GM19099 (cell line): ENCODE data around the gene PHACTR2.

Source experiments
- POLR2A ChIP-seq: IDR thresholded peaks from 3 replicates; pipeline ENCODE4 v1.6.1; 2011; ENCODE audit warnings: low read depth; ENCODE audit not compliant: insufficient read length; ENCODE audit errors: extremely low read depth

PHACTR2 gene

DNA sequence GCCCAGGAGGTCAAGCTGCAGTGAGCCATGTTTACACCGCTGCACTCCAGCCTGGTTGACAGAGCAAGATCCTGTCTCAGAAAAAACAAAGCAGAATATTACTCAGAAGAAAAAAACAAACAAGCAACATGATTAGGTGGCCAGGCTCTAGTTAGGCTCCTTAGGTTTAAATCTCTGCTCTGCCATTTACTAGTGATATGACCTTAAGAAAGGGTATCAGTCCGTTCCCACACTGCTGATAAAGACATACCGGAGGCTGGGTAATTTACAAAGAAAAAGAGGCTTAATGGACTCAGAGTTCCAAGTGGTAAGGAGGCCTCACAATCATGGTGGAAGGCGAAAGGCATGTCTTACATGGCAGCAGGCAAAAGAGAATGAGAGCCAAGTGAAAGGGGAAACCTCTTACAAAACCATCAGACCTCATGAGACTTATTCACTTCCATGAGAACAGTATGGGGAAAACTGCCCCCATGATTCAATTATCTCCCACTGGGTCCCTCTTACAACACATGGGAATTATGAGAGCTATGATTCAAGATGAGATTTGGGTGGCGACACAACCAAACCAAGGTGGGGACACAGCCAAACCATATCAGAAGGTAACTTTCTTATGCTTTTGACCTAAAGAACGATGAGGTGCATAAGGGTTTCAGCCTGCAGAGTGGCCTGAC, 163.0 kb downstream of the PHACTR2 start:
- no peak for TF ChIP-seq POLR2A

DNA sequence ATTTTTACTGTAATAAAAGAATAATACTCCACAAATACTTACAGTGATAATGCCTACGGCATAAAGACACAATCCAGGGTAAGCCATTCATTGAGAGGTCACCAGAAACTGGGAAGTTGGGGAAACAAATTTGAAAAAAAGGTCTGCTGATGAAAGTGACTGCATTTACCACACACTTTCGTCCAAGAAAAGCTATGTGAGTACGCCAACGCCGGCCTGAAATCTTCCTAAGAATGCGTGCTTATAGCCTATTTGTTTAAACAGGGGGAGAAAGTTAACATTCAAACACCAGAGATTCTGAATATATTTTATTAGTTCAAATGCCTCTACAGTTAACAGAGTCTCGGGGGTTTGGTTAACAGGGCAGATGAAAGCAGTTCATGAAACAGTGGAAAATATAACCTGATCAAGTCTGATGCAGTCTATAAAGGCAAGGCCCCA, 164.7 kb downstream of the PHACTR2 start:
- TF ChIP-seq POLR2A = no peak

DNA sequence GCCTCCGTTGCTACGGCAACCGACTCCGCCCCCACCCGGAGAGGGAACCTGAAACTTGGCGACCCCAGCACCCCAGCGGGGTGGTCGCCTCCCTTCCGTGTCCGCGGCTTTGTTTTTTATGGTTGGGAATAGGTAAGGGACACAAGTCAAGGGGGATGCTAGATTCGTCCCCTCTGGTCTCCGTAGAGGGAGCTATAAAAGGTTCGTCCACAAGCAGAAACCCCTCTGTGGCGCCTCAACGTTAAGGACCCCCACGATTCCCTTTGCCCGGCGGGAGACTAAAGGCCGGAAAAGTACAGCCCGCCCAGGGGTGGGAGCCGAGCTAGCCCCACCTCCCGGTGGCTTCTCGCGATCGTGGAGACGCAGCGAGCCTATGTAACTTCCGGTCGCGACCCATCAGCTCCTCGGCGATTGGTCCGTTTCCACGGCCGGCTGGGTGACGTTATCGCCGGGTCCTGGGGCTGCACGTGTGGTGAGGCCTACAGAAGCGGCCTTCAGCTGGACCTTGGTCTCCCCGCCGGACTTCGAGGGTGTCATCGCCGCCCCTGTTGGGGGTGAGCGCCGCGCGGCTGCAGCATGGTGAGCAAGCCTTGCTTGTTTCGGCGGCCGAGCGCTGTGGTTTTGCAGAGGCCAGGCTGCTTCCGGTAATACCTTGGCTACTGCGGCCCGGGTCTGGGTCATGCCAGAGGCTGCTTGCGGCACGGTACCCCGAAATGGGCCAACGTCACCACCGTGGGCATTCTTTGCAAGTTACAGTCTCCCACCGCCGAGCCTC, 165.3 kb downstream of the PHACTR2 start, which contains the start of gene LTV1:
LTV1 (plus strand) TSS at position 437 of the 775 bp plus-strand sequence; CDS start at position 577, 140 bp downstream.
- TF ChIP-seq POLR2A = peak; percentile 90

DNA sequence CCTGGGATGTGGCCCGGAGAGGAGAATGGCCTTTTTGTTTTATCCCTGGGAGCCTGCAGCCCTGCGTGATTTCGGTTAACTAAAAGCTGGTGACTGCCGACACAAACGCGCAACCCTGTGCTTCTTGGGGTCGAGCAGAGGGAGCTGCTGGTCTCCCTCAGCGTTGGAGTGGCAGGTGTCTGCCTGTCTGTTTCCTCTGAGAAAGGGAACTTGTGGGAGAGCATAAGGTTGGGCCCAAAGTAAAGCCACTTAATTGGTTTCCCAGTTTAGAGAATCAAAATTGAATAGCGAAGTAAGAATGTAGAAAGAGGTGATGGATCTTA, 165.9 kb downstream of the PHACTR2 start:
- TF ChIP-seq POLR2A = no peak

DNA sequence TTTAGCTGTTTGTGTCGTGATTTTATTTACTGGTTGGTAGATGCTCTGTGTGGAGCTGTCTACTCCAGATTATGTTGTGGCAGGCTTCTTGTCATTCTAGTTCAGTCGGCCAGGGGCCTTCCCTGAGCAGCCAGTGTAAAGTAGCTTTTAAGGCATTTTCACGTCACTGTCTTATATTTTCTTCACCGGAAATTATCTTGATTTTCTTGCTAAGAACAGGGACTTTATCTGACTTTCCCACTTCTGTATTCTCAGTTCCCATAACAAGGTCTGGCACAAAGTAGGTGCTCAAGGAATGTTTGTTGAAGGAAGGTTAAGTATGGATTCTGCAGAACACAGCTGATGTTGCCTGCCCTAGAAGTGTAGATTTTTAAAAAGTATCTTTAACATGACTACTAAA, 166.2 kb downstream of the PHACTR2 start:
- no peak for TF ChIP-seq POLR2A

DNA sequence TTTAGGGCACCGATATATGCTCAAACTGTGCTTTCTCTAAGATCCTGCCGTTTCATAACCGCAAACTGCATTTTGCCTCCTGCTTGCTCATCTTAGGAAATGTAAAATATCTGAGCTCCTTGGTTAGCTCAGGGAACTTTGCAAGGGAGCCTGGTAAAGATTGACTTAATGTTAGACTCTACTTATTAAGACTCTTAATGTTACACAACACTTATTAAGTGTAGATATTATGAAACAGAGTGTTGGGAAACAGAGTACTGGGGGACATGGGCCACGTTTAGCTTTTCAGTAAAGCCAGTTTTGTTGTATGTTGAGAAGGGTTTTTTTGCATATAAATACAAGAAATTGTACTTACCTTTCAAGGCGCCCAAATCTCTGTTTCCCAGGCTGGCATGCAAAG, 167.3 kb downstream of the PHACTR2 start:
- TF ChIP-seq POLR2A = no peak

DNA sequence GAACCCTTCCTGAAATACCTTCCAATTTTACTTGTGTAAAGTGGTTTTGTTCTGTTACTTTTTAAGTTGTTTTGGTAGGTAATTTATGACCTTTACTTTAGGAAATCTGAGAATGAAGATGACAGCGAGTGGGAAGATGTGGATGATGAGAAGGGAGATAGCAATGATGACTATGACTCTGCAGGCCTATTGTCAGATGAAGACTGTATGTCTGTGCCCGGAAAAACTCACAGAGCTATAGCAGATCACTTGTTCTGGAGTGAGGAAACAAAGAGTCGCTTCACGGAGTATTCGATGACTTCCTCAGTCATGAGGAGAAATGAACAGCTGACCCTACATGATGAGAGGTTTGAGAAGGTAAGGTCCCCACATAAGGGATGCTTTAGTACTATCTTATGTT, 179.9 kb downstream of the PHACTR2 start:
- no peak for TF ChIP-seq POLR2A

DNA sequence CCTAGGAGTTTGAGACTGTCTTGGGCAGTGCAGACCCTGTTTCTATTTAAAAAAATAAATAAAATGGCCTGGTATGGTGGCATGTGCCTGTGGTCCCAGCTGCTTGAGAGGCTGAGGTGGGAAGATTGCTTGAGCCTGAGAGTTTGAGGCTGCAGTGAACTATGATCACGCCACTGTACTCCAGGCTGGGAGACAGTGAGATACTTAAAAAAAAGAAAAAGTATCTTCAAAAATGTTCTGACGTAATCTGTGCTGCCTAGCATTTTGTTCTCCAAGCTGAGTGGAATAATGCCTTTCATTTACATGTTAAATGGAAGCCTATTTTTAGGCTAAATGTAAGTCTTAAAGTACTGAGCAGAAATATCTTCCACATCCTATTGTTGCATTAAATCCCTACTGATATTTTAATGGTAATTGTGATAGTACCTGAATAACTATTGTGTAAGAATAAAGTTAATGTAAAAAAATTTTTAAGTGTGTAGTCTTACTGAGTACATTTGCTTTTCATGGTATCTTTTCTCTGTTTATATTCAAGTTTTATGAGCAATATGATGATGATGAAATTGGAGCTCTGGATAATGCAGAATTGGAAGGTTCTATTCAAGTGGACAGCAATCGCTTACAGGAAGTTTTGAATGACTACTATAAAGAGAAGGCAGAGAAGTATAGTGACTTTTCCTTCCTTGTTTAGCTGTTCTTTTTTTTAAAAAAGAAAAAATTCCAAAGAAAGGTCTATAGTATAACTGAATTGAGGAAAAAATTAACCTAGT, 182.3 kb downstream of the PHACTR2 start:
- no peak for TF ChIP-seq POLR2A

DNA sequence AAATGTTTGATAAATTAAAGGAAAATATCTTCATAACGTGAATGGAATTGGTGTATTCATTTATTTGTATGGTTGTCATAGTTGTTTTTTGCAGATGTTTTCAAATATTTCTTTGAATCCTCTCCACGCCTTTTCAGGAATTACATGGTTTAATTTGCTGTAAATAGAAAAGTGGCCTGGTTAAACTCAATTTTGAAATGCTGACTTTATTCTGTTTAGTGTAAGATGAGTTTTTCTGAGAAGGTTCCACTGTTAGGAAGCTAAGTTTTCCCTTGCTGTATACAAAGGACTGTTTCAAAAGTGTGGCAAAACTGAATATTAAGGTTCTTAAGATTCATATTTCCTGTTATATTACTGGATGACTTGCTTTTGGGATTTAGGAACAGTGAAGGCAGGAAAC, 186.0 kb downstream of the PHACTR2 start:
- TF ChIP-seq POLR2A = no peak

DNA sequence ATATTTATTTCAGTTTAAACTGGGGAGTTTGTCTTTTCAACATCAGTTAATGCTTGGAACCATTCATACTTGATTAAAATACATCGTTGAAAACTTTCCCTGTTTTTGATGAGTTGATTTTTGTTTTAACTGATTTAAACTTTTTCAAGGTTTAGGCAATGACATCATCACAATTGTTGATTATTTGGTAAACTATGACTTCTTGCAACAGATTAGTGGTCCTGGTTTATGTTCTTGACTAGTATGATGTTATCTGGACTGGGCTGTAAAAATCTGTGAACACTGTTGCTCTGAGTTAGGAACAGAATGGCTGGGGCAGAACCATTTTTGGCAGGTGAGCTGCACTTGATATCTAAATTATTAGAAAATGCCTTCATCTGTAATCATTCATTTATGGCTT, 186.5 kb downstream of the PHACTR2 start, which contains the start of gene ZC2HC1B:
ZC2HC1B (plus strand) TSS at position 241 of the 400 bp plus-strand sequence; CDS start at position 307, 66 bp downstream.
- TF ChIP-seq POLR2A = no peak

DNA sequence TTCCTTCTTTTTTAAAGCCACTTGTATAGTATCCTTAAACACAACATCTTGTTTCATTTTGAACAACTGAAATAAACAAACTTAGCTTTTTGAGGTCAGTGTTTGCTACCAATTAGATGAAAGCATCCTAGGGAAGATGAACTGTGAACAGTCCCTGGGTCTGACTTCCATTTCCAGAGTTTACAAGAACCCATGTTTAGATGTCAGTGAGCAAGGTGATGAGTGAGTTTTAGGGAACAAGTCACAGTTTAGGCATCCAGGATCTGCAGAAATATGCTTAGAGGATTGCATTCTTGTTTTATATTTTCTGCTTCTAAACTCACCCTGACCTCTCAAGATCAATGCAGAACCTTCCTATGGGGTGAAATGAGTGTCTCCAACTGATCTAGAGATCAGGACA, 189.5 kb downstream of the PHACTR2 start:
- no peak for TF ChIP-seq POLR2A

DNA sequence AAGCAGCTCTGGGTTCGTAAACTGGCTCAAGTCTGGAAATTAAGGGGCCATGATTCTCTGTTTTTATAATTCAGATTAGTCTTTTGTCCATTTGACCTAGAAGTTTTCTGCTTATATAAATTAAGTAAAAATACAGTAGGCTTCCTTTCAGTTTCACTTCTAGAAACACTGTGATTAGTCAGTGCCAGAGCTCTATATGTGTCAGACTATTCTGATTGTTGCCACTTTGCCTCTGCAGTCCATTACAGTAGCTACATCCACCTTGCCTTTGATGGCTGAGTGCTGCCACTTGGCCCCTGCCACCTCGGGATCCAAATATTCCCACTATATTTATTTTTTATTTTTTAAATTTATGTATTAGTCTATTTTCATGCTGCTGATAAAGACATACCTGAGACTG, 194.4 kb downstream of the PHACTR2 start:
- no peak for TF ChIP-seq POLR2A

DNA sequence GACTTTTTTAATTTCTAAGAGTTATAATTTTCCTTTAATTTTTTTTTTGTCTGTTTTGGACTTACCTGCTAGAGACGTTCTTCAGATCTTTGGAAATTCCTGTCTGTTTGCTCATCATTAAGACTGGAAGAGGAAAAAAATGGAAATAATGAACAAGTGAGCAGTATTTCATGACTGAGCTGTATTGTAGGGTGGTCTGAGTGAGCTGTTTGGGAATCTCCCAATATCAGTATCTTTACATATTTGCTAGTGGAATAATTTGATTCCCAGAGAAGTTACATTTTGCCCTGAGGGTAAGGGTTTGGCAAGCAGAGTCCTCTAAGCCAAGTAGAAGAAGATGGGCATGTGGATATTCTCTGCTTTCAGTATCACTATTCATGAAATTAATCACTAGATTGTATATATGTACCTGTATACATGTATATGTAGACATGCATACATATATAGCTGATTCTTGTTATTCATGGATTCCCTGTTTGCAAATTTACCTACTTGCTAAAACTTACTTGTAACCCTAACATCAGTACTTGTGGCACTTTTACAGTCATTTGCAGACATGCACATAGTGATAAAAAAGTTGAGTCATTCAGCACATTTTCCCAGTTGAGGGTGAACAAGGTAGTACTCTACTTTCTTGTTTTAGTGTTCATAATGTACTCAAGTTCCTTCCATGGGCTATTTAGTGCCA, 200.0 kb downstream of the PHACTR2 start:
- no peak for TF ChIP-seq POLR2A

DNA sequence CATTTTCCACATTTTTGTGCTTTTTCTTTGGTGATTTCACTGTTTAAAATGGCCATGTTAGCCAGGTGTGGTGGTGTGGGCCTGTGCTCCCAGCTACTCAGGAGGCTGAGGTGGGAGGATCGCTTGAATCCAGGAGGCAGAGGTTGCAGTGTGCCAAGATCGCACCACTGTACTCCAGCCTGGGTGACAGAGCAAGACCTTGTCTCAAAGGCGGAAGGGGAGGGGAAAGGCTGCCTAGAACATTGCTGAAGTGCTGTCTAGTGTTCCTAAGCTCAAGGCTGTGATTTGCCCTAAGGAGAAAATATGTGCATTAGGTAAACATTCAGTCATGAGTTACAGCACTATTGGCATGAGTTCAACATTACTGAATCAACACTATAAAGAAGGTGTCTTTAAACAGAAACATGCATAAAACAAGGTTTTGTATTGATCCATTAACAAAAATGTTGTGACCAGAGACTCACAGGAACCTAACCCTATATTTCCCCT, 200.6 kb downstream of the PHACTR2 start:
- TF ChIP-seq POLR2A = no peak

DNA sequence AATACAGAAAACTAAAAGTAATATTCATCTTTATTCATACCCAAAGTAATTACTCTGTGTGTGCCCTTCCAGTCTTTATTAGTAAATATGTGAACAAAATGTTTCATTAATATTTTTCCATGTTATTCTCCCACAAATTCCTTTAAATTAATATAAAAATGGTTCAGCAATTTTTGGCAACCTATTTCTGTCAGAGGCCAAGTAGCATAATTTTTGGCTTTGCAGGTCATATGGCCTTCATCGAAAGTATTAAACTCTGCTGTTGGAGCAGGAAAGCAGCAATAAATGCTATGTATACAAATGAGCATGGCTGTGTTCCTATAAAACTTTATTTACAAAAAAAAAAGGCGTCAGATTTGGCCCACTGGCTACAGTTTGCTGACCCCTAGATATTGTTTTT, 202.6 kb downstream of the PHACTR2 start:
- TF ChIP-seq POLR2A = no peak
